GM12892 (cell line): Measurements from ENCODE around the gene SV2C.

Experiments used
- POLR2A ChIP-seq: IDR thresholded peaks from 2 replicates; pipeline ENCODE4 v1.6.1; 2011; ENCODE audit warnings: low read depth, low read length, control low read depth
- POLR2AphosphoS5 ChIP-seq: IDR thresholded peaks from 2 replicates; pipeline ENCODE4 v1.6.1; 2011; ENCODE audit warnings: low read depth, low read length, control low read depth
- TAF1 ChIP-seq: IDR thresholded peaks from 2 replicates; pipeline ENCODE4 v1.6.1; 2011; ENCODE audit warnings: low read depth, mild to moderate bottlenecking, control low read depth, low read length, borderline replicate concordance

DNA sequence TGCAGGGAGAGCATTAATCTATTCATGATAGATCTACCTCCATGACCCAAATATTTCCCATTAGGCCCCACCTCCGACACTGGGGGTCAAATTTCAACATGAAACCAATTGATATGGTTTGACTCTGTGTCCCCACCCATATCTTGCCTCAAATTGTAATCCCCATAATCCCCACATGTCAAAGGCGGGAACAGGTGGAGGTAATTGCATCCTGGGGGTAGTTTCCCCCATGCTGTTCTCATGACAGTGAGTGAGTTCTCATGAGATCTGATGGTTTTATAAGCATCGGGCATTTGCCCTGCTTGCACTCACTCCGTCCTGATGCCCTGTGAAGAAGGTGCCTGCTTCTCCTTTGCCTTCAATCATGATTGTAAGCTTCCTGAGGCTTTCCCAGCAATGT lies 153.5 kb downstream of the SV2C start:
- TF ChIP-seq POLR2AphosphoS5 (no peak), TAF1 (no peak), POLR2A (no peak)
